NCI-H2227 (cell line): Measurements from ENCODE around the gene TVP23A.
"Not testable (repeated sequence)": the region's sequence is repeated elsewhere in the genome, so short reads cannot be mapped to it uniquely, and the experiment has no call there.

Source experiments
- DNase-seq: peaks from one replicate; lab custom pipeline; 2025; ENCODE audit not compliant: unreplicated experiment; lab: John Stamatoyannopoulos, UW

TVP23A gene

DNA sequence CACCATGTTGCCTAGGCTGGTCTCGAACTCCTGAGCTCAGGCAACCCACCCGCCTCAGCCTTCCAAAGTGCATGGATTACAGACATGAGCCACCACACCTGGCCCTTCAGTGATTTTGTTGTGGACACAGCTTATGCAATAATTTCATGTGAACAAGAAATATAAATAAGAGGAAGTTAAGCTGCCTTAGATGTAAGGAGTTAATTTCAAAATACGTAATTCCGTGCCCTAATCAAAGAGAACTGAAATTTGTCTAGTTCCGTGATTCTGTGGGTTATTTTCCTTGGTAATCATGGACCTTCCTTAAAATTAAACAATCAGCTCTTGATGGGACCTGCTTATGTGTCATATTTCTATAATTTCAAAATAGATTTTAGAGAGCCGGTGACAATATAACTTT is 11.9 kb downstream of the TVP23A start:
- no peak for DNase-seq

DNA sequence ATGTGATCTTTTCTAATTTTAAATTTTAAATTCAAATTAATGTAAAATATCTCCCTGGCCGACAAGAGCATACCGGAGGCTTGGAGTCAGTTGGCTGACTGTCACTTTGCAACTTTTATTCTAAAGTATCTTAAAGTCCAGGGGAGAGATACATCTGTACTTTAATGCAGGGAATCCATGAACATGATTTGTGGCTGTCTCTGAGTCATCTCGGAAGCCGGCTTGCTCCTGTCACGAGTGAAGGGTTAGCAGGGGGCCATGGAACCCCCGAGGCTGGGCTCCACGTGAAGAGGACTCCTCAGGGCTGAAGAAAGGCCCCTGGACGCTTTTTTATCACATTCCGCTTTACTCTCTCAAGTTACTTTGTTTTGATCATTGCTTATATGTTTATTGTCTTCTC is 13.3 kb downstream of the TVP23A start:
- no peak for DNase-seq

DNA sequence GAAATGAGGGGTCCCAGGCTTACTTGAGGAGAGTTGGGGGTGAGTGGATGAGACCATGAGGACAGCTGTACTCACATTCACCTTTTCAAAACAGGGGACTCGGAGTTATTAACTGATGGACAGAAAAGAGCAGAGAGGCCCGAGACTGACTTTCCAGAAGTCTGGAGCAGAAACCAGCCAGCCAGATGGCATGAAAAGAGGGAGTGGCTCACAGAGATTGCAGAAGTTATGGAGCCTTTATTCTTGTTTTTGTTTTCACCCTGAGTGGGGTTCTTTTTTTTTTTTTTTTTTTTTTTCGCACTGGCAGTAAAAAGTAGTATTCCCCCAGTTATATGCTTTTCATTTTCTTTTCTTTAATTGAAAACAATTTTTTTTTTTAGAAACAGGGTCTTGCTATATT is 18.9 kb downstream of the TVP23A start:
- DNase-seq, result no peak

DNA sequence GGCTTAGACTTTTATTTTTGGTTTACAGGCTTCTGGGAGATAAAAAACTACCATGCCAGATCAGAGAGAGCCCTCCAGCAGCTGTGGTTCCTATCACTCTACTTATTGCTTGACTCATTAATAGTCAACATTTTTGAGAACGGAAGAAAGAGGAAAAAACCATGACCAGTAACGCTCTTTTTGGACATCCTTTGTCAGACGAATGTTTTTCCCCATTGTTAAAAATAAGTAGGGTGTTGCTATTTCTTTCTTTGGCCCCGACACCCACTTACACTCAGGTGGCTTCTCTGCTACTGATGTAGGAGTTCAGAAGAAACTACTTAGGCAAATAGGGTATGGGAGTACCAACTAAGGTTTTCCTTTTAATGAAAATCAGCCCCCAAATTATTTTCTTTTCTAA is 27.5 kb downstream of the TVP23A start:
- no peak for DNase-seq

DNA sequence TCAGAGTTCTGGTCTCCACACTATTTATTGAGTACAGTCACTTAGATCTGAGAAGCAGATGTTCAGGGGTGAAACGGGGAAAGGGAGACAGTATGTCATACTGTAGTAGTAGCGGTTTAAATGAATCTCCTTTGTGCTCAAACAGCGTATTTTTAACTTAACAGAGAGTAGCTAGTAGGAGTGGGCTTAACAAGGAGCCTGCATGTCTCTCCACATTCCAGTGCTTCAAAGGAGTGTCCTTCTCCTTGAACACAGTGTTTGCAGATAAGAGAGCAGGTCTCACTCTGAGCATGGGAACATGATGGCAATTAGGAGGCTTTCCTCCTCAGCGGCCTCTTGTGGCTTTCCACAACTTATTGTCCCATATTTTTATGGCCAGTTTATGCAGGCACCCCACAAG is 30.0 kb downstream of the TVP23A start:
- DNase-seq, result not testable (repeated sequence)

DNA sequence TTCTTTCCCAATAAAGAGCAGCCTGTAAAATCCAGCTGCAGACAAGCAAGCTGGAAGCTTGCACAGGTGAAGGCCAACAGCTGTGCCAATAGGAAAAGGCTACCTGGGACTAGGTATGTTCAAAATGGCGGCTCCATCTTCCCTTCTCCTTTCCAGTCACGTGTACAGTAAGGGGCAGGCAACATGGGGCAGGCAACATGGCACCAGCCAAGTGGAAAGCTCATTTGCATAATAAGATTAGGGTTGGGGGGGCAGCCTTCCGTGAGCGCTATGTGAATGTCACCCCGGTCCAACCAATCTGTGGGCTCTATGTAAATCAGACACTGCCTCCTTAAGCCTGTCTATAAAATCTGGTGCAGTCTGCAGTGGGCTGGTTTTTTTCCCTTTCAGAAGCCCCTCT is 31.3 kb downstream of the TVP23A start:
- no peak for DNase-seq

DNA sequence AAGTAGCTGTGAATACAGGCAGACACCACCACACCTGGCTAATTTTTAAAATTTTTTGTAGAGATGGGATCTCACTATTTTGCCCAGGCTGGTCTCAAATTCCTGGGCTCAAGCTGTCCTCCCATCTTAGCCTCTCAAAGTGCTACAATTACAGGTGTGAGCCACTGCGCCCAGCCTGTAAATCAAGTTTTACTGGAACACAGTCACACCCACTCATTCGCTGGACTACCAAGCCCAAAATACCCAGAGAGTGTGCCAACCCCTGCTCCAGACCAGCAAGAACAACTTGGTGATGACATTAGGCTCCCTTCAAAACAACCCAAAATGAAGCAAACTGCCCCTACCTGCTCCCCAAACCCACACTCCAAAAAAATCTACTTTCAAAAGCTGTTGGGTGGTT is 36.0 kb downstream of the TVP23A start:
- DNase-seq, result no peak

DNA sequence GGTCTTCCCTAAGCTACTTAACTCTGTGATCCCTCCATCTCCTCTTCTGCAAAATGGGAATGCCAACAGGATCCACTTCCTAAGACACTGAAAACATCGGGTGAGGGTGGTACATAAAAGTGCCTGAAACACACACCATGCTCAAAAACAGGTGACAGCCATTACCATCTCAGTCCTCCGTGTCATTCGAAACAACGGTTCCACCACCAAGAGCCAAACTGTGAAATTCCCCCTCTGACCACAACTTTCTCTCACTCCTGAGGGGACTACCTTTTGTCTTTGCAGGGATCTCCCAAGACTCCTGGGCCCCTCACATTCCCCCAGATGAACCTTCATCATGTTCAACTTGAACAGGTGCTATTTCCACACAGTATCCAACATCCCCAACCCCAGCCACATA is 38.0 kb downstream of the TVP23A start:
- DNase-seq, result no peak

DNA sequence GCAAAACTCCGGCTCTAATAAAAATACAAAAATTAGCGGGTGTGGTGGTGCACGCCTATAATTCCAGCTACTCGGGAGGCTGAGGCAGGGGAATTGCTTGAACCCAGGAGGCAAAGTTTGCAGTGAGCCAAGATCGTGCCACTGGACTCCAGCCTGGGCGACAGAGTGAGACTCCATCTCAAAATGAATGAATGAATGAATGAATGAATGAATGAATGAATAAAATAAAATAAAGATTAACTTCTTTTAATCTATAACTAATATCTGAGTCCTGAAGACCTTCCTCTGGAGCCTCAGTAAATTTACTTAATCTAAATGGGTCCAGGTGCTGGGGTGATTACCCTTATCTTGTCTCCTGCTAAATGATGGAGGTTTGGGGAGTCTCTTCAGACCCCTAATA is 38.7 kb downstream of the TVP23A start:
- DNase-seq, result not testable (repeated sequence)

DNA sequence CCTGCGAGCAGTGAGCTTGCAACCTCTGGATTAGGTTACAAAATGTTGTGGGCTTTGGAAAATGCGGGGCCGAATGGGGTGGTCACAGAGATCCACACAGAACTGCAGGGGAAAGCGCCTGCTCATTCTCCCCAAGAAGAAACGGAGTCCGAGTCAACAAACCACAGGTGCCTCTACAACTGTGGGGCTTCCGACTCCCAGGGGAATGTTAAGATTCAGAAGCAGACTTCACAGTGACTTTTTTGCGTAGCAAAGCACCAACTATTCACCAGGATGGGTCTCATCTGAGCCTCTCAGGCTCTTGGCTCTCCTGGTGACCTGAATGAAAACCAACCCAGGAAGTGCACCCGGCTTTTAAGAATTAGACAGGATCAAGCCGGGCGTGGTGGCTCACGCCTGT is 41.2 kb downstream of the TVP23A start:
- DNase-seq, result no peak

DNA sequence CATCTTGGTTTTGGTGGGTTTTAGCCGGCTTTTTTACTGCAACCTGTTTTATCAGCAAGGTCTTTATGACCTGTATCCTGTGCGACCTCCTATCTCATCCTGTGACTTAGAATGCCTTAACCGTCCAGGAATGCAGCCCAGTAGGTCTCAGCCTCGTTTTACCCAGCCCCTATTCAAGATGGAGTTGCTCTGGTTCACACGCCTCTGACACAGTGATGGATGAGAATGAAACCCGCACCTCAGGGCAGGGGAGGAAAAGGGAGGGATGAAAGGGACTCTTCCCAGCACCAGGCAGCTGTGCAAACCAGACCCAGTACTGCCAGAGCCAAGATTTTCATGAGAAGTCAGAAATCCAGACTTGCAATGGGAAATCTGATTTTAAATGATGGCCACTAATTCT is 41.7 kb downstream of the TVP23A start:
- DNase-seq, result not testable (repeated sequence)

DNA sequence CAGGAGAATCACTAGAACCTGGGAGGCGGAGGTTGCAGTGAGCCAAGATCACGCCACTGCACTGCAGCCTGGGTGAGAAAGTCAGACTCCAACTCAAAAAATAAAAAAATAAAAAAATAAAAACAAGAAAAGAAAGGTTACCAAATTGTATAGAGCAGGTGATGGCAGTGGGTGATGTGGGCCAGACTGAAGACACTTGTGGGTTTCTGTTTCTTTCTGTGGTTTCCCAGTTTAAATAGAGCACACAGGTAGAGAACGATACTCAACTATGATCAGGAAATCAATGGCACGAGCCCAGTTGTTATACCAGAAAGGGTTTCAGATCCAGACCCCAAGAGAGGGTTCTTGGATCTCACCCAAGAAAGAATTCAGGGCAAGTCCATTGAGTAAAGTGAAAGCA is 42.3 kb downstream of the TVP23A start:
- DNase-seq, result no peak

DNA sequence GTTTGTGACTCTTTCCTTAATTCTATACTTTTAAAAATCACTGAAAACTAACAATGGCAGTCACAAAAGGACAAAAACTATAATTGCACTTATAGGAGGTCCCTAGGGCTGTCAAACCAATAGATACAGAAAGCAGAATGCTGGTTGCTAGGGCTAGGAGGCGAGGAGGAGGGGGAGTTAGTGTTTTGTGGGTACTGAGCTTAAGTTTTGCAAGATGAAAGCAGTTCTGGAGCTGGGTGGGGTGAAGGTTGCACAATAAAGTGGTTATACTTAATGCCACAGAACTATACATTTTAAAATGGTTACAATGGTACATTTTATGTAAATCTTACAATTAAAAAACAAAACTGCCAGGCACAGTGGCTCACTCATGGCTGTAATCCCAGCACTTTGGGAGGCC is 47.7 kb downstream of the TVP23A start:
- DNase-seq, result no peak

DNA sequence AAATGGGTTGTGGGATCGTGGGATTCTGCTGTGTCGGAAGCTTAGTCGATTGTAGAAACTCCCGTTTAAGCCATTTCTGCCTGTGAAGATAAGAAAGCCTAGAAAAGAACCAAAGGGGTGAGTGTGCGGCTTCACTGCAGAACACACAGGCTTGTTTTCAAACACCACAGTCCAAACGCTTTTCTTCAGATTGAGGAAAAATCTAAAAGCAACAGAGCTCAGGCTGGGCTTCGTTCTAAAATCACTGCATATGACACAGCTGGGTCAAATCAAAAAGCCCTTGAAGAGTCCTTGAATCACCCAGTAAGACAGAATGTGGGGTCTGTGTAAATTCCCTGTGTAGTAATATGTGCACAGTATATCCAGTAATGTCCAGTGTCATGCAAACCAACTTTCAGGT is 49.2 kb downstream of the TVP23A start:
- no peak for DNase-seq

DNA sequence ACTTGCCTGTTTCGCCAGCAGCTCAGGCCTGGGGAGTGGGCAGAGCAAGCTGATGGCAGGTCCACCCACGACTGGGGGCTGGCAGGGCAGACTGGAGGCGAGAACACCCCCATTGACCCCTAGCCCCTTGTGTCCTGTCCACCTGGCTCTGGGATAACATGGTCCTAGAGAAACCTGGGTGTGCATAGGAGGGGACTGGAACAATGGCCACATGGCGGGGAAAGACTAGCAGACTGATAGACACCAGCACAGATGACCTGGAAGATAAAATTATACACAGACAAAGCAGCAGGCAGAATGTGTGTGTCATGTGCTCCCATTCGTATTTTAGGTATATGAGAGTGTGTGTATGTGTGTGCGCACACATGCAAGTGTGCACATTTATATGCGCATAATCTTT is 51.5 kb downstream of the TVP23A start:
- no peak for DNase-seq

DNA sequence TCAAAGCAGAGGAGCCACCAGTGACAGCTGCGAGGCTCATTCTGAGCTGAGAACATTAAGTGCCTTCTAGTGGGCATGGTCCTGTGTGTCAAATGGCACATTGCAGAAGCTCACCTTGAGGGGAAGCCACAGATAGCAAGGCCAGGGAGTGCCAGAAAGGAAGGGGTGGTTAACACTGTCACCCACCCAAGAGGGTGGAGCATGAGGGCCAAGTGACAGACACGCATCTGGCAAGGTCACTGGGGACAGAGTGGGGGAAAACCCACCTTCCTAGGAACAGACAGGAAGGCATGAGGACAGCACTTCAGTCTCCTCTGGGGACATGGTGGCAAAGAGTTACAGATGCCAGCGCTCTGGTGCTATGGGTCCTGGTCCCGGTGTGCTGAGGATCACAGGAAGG is 52.8 kb downstream of the TVP23A start:
- no peak for DNase-seq

DNA sequence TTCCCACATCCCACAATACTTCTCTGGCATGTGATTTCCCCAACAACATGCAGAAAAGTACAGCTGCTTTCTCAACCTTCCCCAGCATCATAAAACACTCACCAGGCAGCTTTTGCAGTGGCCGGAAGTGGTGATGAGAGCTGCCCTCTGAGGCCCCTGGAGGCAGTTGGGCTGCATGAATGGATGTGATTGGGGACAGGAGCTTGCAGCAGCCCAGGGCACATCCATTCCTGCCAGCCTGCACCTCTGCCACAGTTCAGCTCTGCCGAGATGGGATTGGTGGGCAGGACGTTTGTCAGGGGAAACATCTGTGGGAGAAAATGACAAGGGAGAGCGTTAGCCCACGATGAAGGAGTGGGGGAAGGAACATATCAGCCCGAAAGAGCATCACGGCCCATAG is 55.1 kb downstream of the TVP23A start:
- DNase-seq, result no peak

DNA sequence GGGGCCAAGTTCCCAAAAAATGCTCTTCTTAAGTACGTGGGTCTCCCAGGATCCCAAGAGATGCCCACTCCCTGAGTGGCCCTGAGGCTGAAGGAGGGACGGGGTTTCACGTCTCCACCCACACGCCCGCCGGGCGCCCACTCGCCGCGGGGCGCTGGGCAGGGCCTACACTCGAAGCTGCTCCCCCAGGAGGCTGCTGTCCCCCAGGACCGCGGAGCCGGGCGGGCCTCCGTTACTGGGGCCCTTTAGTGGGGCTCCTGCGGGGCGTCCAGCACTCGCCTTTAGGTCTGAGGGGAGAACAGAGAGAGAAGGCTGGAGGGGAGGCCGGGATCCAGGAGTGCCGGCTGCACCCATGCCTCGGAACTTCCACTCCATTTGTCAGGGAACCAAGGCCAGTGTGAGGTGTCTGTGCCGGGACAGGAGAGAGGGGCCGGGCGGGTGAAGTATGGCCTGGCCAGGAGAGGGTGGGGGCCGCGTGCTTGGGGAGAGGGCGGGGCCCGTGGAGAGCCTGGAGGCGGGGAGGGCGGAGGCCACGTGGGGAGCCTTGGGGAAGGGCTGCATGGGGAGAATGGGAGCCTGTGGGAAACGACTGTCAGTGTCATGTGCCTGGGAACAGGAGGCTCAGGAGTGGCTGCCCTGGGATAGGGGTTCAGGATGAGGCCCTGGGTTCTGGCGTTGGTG is 56.1 kb downstream of the TVP23A start:
- DNase-seq, result no peak

DNA sequence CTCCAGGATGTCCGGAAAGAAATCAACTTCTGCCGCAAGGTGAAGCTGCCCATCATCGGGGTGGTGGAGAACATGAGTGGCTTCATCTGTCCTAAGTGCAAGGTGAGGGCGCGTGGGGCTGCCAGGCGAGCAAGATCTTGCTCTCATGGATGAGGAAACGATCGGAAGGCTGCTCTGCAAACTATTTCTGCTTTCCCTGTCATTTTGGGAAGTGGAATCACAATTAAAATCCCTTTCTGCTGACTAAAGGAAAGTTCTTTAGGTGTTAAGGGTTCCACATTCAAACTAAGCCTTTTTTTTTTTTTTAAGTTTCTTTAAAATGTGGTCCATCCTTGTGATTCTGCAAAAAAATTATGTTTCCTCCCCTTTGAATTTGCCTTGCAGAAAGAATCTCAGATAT is 57.2 kb downstream of the TVP23A start:
- DNase-seq, result no peak

DNA sequence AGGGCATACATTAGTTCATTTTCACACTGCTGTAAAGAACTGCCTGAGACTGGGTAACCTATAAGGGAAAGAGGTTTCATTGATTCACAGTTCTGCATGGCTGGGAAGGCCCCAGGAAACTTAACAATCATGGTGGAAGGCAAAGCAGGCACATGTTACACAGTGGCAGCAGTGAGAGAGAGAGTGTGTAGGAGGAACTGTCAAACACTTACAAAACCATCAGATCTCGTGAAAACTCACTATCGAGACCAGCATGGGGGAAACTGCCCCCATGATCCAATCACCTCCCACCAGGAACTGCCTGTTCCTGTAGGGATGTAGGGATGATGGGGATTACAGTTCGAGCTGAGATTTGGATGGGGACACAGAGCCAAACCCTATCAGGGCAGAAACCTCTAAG is 57.7 kb downstream of the TVP23A start:
- no peak for DNase-seq

DNA sequence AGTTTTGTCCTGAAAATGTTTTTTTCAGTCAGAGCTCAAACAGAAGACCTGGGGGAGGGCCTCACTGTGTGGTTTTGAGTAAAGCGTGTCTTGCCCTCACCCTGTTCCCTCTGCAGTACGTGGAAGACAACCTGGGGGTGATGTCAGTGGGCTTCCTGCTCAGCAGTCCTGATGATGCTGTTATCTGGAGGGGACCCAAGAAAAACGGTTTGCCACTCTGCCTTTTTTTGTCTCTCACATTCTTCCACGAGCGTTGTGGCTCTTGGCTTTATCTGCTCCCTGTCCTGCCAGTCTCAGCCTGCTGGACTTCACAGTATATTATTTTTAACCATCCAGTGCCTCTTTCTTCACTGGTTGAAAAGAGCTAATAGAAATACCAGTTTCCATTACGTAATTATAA is 62.0 kb downstream of the TVP23A start:
- no peak for DNase-seq

DNA sequence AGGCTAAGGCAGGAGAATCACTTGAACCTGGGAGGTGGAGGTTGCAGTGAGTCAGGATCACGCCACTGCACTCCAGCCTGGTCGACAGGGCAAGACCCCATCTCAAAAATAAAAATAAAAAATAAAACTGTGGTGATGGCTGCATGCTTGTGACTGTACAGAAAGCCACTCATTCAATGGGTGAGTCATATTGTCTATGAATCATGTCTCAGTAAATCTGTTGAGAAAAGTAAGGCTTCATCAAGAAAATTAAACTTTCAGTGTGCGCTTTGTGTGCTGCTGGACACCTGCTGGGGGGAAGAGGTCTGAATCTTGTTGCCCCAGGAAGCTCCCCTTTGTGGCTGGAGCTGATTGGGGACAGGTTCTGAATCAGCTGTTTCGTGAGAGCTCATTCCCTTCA is 63.7 kb downstream of the TVP23A start:
- no peak for DNase-seq

DNA sequence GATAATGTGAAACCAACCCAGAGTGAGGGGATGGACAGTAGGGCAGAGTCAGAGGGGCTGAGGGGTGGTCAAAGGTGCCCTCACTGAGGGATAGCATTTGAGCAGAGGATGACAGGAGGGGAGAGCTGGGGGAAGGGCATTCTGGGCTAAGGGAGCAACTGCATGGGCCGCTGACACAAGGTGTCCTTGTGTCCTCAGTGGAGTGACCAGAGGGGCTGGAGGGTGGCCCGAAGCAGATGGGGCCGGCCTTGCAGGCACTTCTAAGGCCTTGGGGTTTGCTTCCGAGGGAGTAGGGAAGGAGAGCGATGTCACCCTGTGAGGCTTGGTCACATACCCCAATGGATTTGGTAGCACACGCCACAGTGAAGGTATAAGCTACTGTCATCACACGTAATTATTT is 64.9 kb downstream of the TVP23A start:
- DNase-seq, result no peak
